NCI-H1436 (cell line): ENCODE results near the gene ZNF268.
"Not testable (repeated sequence)": the region's sequence is repeated elsewhere in the genome, so short reads cannot be mapped to it uniquely, and the experiment has no call there.

Source experiments
- DNase-seq: peaks from one replicate; lab custom pipeline; 2025; lab: John Stamatoyannopoulos, UW

The ZNF268 gene

GRCh38 chr12:133227281-133227852 is 46.1 kb downstream of the ZNF268 start:
- DNase-seq: no peak

- no peak for DNase-seq
Observed at GRCh38 chr12:133231001-133231400, 49.7 kb downstream of the ZNF268 start.

GRCh38 chr12:133233006-133233405 is 51.7 kb downstream of the ZNF268 start:
- DNase-seq: no peak

GRCh38 chr12:133233993-133234564 is 52.8 kb downstream of the ZNF268 start:
- no peak for DNase-seq

GRCh38 chr12:133234971-133235370 is 53.7 kb downstream of the ZNF268 start:
- DNase-seq: no peak

GRCh38 chr12:133235401-133236112 is 54.3 kb downstream of the ZNF268 start, which contains the start of gene ANHX:
Gene ANHX, minus strand, starts transcription at chr12:133235877. Its CDS starts 1,521 bp downstream, at chr12:133234356.
- no peak for DNase-seq

- DNase-seq: no peak
Observed at GRCh38 chr12:133236144-133236543, 54.8 kb downstream of the ZNF268 start.

- no peak for DNase-seq
Observed at GRCh38 chr12:133236556-133236955, 55.3 kb downstream of the ZNF268 start.

GRCh38 chr12:133251732-133252131 is 70.4 kb downstream of the ZNF268 start:
- DNase-seq: no peak

- not testable (repeated sequence) for DNase-seq
Observed at GRCh38 chr12:133255833-133256232, 74.5 kb downstream of the ZNF268 start.

- DNase-seq: no peak
Observed at GRCh38 chr12:133256321-133256720, 75.0 kb downstream of the ZNF268 start.

- no peak for DNase-seq
Observed at GRCh38 chr12:133264173-133264572, 82.9 kb downstream of the ZNF268 start.
